GM19468 (cell line): ENCODE data around the gene RPL13A.

Source experiments
- ATAC-seq: cut with Tn5 transposase; IDR thresholded peaks from one replicate; pipeline ENCODE4 v1.9.1; 2021; ENCODE audit warnings: mild to moderate bottlenecking, moderate library complexity, moderate number of reproducible peaks; ENCODE audit not compliant: unreplicated experiment; ENCODE audit errors: extremely low read depth

RPL13A gene

DNA sequence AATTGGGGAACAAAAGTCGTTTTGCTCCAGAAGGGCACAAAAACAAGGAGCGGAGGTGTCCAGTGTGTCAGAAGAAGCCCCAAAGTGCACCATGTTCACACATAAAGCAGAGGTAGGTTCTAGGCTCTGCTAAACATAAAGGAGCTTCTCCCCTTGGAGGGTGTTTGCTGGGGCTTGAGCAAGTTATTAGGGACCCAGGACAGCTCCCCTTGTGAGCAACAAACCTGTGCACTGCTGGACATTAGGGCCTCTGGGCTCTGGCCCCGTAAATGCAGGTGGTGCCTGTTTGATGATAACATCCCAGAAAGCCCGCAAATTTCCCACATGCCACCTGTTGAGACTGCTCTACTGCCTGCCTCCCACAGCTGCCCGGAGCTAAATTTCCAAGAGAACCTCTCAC, 51.2 kb downstream of the RPL13A start:
- no peak for ATAC-seq

DNA sequence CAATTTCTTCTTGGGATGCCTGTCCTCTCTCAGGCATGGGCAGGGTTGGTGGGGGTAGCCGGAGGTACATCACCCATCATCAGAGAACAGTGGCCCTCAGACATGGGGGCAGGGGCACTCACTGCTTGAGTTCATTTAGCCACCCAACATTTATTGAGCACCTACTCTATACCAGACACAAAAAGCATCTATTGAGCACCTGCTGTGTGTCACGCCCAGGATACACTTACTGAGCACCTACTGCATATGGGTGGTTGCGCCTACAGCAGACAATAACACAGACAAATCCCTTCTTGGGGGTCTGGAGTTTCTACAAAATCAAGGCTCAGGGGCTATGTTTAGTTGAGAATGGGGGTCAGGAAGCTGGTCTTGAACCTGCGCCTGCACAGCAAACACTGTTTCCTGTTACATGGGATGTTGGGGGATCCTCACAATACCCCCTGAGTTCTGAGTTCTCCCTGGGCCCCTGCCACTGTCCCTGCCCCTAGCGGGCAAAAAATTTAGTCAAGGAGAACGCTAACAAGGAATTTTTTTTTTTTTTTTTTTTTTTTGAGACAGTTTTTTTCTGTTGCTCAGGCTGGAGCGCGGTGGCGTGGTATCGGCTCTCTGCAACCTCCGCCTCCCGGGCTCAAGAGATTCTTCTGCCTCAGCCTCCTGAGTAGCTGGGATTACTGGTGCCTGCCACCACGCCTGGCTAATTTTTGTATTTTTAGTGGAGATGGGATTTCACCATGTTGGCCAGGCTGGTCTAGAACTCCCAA, 52.0 kb downstream of the RPL13A start:
- no peak for ATAC-seq
